ENCODE measurements around the gene ASAP2. TPM values are rescaled to one million over a fixed set of nuclear protein-coding genes. Genes with fewer than 3 reads are reported as not detected.

The ASAP2 gene
- total RNA-seq, 1 experiment from 2014 or later = 12.6 TPM

DNA sequence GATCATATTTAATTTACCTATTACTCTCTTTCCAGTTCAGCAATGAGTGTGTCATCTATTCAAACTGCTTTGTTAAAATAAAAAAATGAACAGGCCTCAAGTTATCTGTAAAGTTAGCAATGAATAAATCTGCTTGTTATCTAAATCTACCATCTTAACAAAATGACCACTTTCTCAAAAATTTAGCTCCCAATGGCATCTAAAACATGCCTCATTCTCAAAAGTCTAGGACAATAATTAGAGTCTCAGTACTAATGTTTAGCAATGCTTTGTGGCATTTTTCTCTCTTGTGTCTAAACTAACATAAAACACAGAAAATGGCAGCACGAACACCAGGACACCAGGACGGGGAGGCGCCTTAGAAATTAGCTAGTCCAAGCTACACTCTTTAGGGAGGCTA, 3.6 kb upstream of the ASAP2 start:
- Histone ChIP-seq H2BK15ac (ENCODE audit: low read depth, low read length) (no peak overlapping the region), H2AK5ac (ENCODE audit: insufficient read length, low read length) (no peak overlapping the region), H3K23ac (ENCODE audit: insufficient read length, low read depth, low read length) (no peak overlapping the region), H2AFZ (ENCODE audit: low read length) (no peak overlapping the region), H3K4ac (ENCODE audit: low read depth, low read length) (no peak overlapping the region), H4K20me1 (ENCODE audit: control insufficient read depth, insufficient read depth, insufficient read length) (no peaks in the 10 kb centered on the region), H2BK5ac (ENCODE audit: insufficient read length, low read length) (no peak overlapping the region), H3K27me3 (ENCODE audit: insufficient read depth, low read length) (no peaks in the 10 kb centered on the region; the same call in 1 of the 2 replicates), H4K8ac (replicated peaks; ENCODE audit: insufficient read length, low read depth, low read length) (no peak overlapping the region), H4K91ac (ENCODE audit: insufficient read length, low read depth, low read length) (no peak overlapping the region), H3K27ac (ENCODE audit: insufficient read length, low read depth, low read length) (no peak overlapping the region), H3K18ac (ENCODE audit: insufficient read length, low read depth, low read length) (no peak overlapping the region), H3T11ph (ENCODE audit: low read length) (no peak overlapping the region), H3K79me1 (ENCODE audit: insufficient read depth, low read depth, low read length, poor library complexity, severe bottlenecking) (no peaks in the 10 kb centered on the region), H3K4me1 (ENCODE audit: insufficient read depth, low read length) (no peaks in the 10 kb centered on the region), H3K4me2 (ENCODE audit: insufficient read depth, insufficient read length, low read length) (no peak overlapping the region), H3K9ac (ENCODE audit: extremely low read depth, insufficient read length, low read length) (no peak overlapping the region), H3K9me3 (ENCODE audit: control insufficient read depth, low read depth, low read length) (no peaks in the 10 kb centered on the region), H2BK120ac (ENCODE audit: low read depth, low read length, poor library complexity, severe bottlenecking) (no peak overlapping the region), H3K56ac (ENCODE audit: insufficient read length, low read depth, low read length) (no peak overlapping the region), H3K14ac (ENCODE audit: insufficient read depth, low read length) (no peak overlapping the region), H2BK12ac (ENCODE audit: insufficient read length, low read depth, low read length) (no peak overlapping the region), H3K23me2 (ENCODE audit: insufficient read length, low read depth, low read length, poor library complexity, severe bottlenecking) (peaks cover 9% of the 10 kb centered on the region), H2BK20ac (ENCODE audit: low read depth, low read length, poor library complexity, severe bottlenecking) (no peak overlapping the region), H4K5ac (ENCODE audit: insufficient read length, low read depth, low read length) (no peak overlapping the region), H3K79me2 (ENCODE audit: insufficient read depth, low read length) (no peaks in the 10 kb centered on the region)
- H3K4me3 Mint-ChIP-seq = no peak overlapping the region
- peaks cover 0 to 2% (median 0%) of the 10 kb centered on the region in 3 experiments; a peak in 1 of 7 replicates for H3K36me3 Mint-ChIP-seq (ENCODE audit: insufficient read depth in 1 of 3, low read depth in 3 of 3)
- H3K4me1 Mint-ChIP-seq = peaks cover 16 to 20% of the 10 kb centered on the region in 2 experiments
- H3K27me3 Mint-ChIP-seq (ENCODE audit: low read depth) = peaks cover 27% of the 10 kb centered on the region
- TF ChIP-seq, protein P1, sequence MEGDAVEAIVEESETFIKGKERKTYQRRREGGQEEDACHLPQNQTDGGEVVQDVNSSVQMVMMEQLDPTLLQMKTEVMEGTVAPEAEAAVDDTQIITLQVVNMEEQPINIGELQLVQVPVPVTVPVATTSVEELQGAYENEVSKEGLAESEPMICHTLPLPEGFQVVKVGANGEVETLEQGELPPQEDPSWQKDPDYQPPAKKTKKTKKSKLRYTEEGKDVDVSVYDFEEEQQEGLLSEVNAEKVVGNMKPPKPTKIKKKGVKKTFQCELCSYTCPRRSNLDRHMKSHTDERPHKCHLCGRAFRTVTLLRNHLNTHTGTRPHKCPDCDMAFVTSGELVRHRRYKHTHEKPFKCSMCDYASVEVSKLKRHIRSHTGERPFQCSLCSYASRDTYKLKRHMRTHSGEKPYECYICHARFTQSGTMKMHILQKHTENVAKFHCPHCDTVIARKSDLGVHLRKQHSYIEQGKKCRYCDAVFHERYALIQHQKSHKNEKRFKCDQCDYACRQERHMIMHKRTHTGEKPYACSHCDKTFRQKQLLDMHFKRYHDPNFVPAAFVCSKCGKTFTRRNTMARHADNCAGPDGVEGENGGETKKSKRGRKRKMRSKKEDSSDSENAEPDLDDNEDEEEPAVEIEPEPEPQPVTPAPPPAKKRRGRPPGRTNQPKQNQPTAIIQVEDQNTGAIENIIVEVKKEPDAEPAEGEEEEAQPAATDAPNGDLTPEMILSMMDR (conservative IDR thresholded peaks at IDR 0.05) = no peak
- no peak overlapping the region for H3K27ac Mint-ChIP-seq
- no peaks in the 10 kb centered on the region for H3K9me3 Mint-ChIP-seq
- DNase-seq = no peak
- WGBS (ENCODE audit: extremely low coverage, insufficient read length, low lambda C conversion rate) = no CpG with 5 or more reads among the region's 3 CpGs

All from H9 (cell line).